NCI-H2196 (cell line): ENCODE measurements around the gene RMC1.

Experiments
- DNase-seq: peaks from one replicate; lab custom pipeline; 2025; ENCODE audit not compliant: unreplicated experiment; lab: John Stamatoyannopoulos, UW

Gene RMC1

DNA sequence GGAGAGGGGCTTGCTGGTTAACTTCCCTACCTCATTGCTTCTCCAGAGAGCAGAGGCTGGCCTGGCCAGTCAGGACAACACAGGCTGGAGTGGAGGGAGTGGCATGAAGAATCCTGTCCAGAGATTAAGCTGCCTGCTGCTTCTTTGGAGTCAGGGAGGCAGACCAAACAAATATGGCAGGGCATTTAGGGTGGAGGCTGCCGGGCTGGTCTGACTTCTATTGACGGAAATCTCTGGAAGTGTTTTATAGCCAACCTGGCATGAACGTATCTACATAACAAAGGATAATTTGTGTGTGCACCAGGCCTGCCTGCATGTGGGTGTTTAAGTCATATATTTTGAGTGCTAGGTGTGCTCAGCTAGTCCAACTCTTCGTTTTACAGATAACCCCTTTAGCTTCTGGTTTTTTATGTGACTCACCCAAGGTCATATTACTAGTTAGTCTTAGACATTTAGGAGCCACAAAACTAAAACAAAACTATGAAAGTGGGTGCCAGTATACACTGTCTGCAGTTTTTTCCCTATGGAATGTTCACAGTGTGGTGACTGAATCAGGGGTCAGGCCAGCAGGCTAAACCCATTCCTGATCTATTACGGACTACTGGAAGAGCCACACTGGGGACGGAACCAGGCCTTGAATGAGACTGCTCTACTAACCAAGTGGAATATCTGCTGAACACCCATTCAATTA, 77.5 kb downstream of the RMC1 start:
- DNase-seq = no peak
